Measurements from ENCODE around the gene PAQR8. TPM values are rescaled to one million over a fixed set of nuclear protein-coding genes. Genes with fewer than 3 reads are reported as not detected.
A peak's percentile ranks its signal among the peaks of the same experiment; 100 is the strongest.

Gene PAQR8
- total and polyA plus RNA-seq, 2 of the 13 experiments (the other 11 are each of a cell fraction or from before 2014, with no cell fraction given), result 37.7 to 50.7 TPM

DNA sequence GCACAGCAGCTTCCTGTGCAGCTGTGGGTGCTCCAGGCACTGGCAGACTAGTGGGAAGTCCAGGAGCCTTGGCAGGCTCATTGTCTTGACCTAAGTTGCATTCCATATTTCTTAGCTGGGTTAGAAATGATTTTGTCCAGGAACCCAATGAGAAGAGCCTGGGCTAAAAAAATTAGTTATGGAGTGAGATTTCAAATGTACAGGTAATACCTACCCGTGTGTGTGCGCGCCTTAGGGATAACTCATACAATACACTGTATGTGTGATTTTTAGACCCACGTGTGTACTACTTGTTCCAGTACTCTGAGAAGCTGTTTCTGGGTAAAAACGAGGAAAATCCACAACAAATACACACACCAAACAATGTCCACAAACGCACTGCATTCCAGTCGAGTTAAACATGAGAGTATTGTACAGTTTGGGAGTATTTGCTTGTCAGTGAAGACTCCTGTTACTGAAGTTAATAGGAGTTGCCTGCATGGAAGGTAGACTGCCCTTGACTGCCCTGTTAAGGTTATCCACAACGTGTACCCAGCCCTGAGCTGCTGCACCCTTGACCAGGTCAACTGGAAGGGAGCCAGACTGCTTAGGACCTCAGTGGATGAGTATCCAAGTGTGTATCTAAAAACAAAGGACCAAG is 1.4 kb downstream of the PAQR8 start (continued):
- no peak for TF ChIP-seq TP53 (CRISPR knock-in tag; conservative IDR thresholded peaks at IDR 0.05)
- TF ChIP-seq, protein P1, sequence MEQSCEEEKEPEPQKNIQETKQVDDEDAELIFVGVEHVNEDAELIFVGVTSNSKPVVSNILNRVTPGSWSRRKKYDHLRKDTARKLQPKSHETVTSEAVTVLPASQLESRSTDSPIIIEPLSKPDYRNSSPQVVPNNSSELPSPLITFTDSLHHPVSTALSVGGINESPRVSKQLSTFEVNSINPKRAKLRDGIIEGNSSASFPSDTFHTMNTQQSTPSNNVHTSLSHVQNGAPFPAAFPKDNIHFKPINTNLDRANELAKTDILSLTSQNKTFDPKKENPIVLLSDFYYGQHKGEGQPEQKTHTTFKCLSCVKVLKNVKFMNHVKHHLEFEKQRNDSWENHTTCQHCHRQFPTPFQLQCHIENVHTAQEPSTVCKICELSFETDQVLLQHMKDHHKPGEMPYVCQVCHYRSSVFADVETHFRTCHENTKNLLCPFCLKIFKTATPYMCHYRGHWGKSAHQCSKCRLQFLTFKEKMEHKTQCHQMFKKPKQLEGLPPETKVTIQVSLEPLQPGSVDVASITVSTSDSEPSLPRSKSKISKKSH (CRISPR knock-in tag; IDR thresholded peaks at IDR 0.05; ENCODE audit: borderline replicate concordance), result no peak
- no peak for TF ChIP-seq ZNF205 (CRISPR knock-in tag; IDR thresholded peaks at IDR 0.05)
- no peak for TF ChIP-seq ZNF20 (CRISPR knock-in tag; IDR thresholded peaks at IDR 0.05)
- no peak for TF ChIP-seq ZNF792 (CRISPR knock-in tag; IDR thresholded peaks at IDR 0.05)
- no peak for TF ChIP-seq ZNF878 (CRISPR knock-in tag; IDR thresholded peaks at IDR 0.05)
- TF ChIP-seq ZNF30 (CRISPR knock-in tag; IDR thresholded peaks at IDR 0.05), result no peak
- no peak for TF ChIP-seq KDM1A (CRISPR knock-in tag; IDR thresholded peaks at IDR 0.05)
- TF ChIP-seq, protein P2, sequence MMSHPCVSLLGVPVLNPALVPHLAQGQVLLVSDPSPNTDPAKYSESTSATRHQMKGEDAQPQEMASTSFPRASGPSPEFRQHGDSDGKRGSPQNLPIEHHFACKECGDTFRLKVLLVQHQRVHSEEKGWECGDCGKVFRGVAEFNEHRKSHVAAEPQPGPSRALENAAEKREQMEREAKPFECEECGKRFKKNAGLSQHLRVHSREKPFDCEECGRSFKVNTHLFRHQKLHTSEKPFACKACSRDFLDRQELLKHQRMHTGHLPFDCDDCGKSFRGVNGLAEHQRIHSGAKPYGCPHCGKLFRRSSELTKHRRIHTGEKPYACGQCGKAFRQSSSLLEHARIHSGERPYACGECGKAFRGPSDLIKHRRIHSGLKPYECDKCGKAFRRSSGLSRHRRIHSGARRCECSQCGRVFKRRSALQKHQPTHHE (CRISPR knock-in tag; IDR thresholded peaks at IDR 0.05; ENCODE audit: borderline replicate concordance), result no peak
- TF ChIP-seq, protein P3, sequence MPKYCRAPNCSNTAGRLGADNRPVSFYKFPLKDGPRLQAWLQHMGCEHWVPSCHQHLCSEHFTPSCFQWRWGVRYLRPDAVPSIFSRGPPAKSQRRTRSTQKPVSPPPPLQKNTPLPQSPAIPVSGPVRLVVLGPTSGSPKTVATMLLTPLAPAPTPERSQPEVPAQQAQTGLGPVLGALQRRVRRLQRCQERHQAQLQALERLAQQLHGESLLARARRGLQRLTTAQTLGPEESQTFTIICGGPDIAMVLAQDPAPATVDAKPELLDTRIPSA (CRISPR knock-in tag; IDR thresholded peaks at IDR 0.05; ENCODE audit: borderline replicate concordance), result no peak
- TF ChIP-seq AGO2 (optimal IDR thresholded peaks at IDR 0.05; ENCODE audit: low read depth, low read length), result no peak
- no peak for TF ChIP-seq ZNF780A (CRISPR knock-in tag; IDR thresholded peaks at IDR 0.05)
- peak; percentile 50 for TF ChIP-seq THAP11 (CRISPR knock-in tag; IDR thresholded peaks at IDR 0.05)
- no peak for TF ChIP-seq FOXP1 (IDR thresholded peaks at IDR 0.05)
- peak; percentile 36; the same call in 1 of the 2 replicates for TF ChIP-seq FOXP1 (CRISPR knock-in tag; IDR thresholded peaks at IDR 0.05)
- no peak for TF ChIP-seq TMF1 (CRISPR knock-in tag; IDR thresholded peaks at IDR 0.05; ENCODE audit: low read depth)
- TF ChIP-seq MEF2D (CRISPR knock-in tag; IDR thresholded peaks at IDR 0.05), result 0 out of 2 replicates have a peak, but pooled peaks have one; percentile 24
- no peak for TF ChIP-seq NCOA5 (CRISPR knock-in tag; IDR thresholded peaks at IDR 0.05)
- TF ChIP-seq ETV6 (CRISPR knock-in tag; conservative IDR thresholded peaks at IDR 0.05), result no peak
- no peak for TF ChIP-seq KMT2A (CRISPR knock-in tag; IDR thresholded peaks at IDR 0.05)
- TF ChIP-seq KLF9 (CRISPR knock-in tag; IDR thresholded peaks at IDR 0.05; ENCODE audit: low read depth), result no peak
- TF ChIP-seq, protein P4, sequence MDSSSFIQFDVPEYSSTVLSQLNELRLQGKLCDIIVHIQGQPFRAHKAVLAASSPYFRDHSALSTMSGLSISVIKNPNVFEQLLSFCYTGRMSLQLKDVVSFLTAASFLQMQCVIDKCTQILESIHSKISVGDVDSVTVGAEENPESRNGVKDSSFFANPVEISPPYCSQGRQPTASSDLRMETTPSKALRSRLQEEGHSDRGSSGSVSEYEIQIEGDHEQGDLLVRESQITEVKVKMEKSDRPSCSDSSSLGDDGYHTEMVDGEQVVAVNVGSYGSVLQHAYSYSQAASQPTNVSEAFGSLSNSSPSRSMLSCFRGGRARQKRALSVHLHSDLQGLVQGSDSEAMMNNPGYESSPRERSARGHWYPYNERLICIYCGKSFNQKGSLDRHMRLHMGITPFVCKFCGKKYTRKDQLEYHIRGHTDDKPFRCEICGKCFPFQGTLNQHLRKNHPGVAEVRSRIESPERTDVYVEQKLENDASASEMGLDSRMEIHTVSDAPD (CRISPR knock-in tag; IDR thresholded peaks at IDR 0.05), result no peak
- no peak for TF ChIP-seq SIX4 (CRISPR knock-in tag; IDR thresholded peaks at IDR 0.05)
- no peak for TF ChIP-seq ZFP36L2 (CRISPR knock-in tag; IDR thresholded peaks at IDR 0.05)
- TF ChIP-seq, protein P5, sequence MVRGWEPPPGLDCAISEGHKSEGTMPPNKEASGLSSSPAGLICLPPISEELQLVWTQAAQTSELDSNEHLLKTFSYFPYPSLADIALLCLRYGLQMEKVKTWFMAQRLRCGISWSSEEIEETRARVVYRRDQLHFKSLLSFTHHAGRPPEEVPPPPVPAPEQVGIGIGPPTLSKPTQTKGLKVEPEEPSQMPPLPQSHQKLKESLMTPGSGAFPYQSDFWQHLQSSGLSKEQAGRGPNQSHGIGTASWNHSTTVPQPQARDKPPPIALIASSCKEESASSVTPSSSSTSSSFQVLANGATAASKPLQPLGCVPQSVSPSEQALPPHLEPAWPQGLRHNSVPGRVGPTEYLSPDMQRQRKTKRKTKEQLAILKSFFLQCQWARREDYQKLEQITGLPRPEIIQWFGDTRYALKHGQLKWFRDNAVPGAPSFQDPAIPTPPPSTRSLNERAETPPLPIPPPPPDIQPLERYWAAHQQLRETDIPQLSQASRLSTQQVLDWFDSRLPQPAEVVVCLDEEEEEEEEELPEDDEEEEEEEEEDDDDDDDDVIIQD (CRISPR knock-in tag; IDR thresholded peaks at IDR 0.05; ENCODE audit: low read depth), result no peak
- no peak for TF ChIP-seq FOXM1 (CRISPR knock-in tag; IDR thresholded peaks at IDR 0.05)
